Activated T-helper 2 cell treated with anti-CD3 and anti-CD28 coated beads, Interferon-gamma antibody, Interleukin-2, Interleukin-4, amounts not matched to agents 10 μg/mL and 5 μg/mL and 100 μg/mL, durations not matched to agents 14 hours and 24 hours and 36 hours (primary cell): Measurements from ENCODE around the gene DISP3. TPM values are rescaled to one million over a fixed set of nuclear protein-coding genes. Genes with fewer than 3 reads are reported as not detected.

Experiments used
- DNase-seq: peaks from one replicate; pipeline ENCODE4 v3.0.0; 2021; ENCODE audit warnings: low spot score
- H3K27ac Mint-ChIP-seq: one replicate; pipeline ENCODE4 v1.8.0; 2021; ENCODE audit warnings: mixed read lengths
- H3K27me3 Mint-ChIP-seq: one replicate; pipeline ENCODE4 v1.8.0; 2021; ENCODE audit warnings: low read depth, mixed read lengths
- H3K36me3 Mint-ChIP-seq: one replicate; pipeline ENCODE4 v1.8.0; 2021; ENCODE audit warnings: low read depth, mixed read lengths
- H3K4me1 Mint-ChIP-seq: one replicate; pipeline ENCODE4 v1.8.0; 2021; ENCODE audit warnings: low read depth, mixed read lengths
- H3K4me3 Mint-ChIP-seq: one replicate; pipeline ENCODE4 v1.8.0; 2021; ENCODE audit warnings: low read depth, mild to moderate bottlenecking, moderate library complexity, mixed read lengths
- H3K9me3 Mint-ChIP-seq: one replicate; pipeline ENCODE4 v1.8.0; 2021; ENCODE audit warnings: mixed read lengths
- intact Hi-C: fragments of 100-400 bp; cut with micrococcal nuclease; formaldehyde crosslinking; loops from one replicate; pipeline ENCODE4 v1.15.1; 2023
- total RNA-seq: library from RNA; stranded (reverse); gene quantifications from 2 replicates; pipeline ENCODE4 v1.2.3, GENCODE V29; 2022

Gene DISP3
- total RNA-seq, 1 donor from 2014 or later, result 0.23 TPM

DNA sequence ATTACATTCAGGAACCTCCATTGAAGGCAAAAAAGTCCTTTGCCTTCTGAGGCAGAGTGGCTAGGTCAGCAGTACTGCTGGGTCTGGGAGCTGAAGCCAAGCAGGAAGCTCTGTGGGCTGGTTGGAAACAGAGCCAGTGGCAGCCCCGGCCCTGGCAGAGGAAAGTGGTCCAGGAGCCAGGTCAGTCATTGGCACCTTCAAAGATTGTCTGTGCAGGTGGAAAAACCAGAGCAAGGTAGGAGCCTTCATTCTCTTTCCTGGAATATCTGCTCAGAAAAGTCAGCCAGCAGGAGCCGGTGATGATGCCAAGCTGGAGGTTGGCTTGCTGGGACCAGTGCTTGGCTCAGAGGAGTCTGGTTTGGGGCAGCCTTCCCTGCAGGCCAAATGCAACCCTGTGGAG is 12.5 kb upstream of the DISP3 start:
- intact Hi-C loops, result no loop called here
- Mint-ChIP-seq H3K27me3 (no peaks in the 10 kb centered on the region), H3K9me3 (no peaks in the 10 kb centered on the region), H3K36me3 (no peaks in the 10 kb centered on the region), H3K27ac (no peak overlapping the region), H3K4me1 (no peaks in the 10 kb centered on the region), H3K4me3 (no peak overlapping the region)
- DNase-seq, result no peak

DNA sequence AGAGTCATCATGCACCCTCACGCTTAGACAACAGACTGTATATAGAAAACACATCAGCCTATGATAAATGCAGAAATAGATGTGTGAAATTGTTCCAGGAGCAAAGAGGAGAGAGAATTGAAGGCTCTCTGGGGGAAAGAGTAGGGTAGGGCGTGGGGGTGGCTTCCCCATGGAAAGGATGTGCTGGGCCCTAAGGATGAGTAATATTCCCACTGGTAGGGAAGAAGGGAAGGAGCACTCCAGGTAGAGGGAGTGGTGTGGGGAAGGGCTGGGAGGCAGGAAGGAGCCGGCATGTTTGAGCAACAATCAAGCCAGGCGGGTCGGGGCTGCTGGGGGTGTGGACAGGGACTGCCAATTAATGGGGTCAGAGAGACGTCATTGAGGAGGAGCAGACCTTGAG is 10.1 kb upstream of the DISP3 start:
- H3K27ac Mint-ChIP-seq, result no peak overlapping the region
- intact Hi-C loops, result no loop called here
- no peaks in the 10 kb centered on the region for H3K4me1 Mint-ChIP-seq
- H3K27me3 Mint-ChIP-seq, result no peaks in the 10 kb centered on the region
- H3K4me3 Mint-ChIP-seq, result no peak overlapping the region
- DNase-seq, result no peak
- no peaks in the 10 kb centered on the region for H3K36me3 Mint-ChIP-seq
- no peaks in the 10 kb centered on the region for H3K9me3 Mint-ChIP-seq

DNA sequence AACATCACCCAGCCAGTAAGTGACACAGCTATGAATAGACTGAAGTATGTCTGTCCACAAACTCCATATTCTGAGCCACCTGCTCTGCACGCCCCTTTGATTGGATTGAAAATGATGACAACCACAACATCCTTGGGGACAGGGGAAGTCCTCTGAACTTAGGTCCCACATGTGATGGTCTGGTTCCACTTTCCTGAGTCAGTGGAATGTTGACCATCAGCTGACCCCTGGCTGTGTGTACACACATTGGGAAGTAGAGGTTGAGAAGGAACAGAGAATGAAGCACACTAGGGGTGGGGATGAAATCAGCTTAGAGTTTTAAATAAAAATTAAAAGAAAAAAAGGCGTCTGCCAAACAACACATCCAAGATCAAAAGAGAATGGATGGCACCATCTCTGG is 8.0 kb upstream of the DISP3 start:
- Mint-ChIP-seq H3K27me3 (no peaks in the 10 kb centered on the region), H3K9me3 (no peaks in the 10 kb centered on the region), H3K4me1 (no peaks in the 10 kb centered on the region), H3K4me3 (no peak overlapping the region), H3K27ac (no peak overlapping the region), H3K36me3 (no peaks in the 10 kb centered on the region)
- intact Hi-C loops, result no loop called here
- no peak for DNase-seq

DNA sequence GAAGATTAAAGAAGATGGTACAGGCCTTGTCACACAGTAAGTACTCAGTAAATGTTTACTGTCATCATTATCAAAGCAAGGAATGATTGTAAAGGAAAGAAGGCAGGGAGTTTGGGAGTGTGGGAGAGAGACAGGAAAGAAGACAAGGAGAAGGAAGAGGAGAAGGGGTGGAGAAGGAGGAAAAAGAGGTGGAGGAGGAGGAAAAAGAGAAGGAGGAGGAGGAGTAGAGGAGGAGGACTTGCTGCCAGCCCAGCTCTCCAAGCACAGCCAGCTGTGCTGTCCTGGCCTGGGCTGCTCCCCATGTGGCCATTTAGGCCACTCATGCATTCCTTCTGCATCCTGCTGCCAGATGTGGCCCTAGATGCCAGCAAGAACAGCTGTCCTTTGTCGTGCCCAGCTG is 7.5 kb upstream of the DISP3 start:
- H3K27me3 Mint-ChIP-seq, result peaks cover 3% of the 10 kb centered on the region
- intact Hi-C loops, result no loop called here
- H3K27ac Mint-ChIP-seq, result no peak overlapping the region

DNA sequence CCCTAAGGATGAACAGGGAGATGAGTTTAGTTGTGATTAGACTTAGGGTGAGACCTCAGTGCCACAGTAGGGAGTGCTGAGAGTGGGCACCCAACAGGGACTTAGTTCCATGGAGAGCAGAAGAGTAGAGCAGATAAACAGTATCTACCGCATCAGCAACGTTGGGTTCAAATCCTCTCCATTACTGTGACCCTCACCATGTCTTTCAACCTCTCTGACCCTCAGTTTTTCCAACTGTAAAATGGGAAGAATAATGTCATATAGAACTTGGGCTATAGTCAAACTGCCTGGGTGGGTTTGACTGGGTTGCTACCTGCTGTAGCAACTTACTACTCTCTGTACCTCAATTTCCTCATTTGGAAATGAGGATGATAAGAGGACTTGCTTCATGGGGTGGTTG is 6.7 kb upstream of the DISP3 start:
- intact Hi-C loops, result no loop called here
- Mint-ChIP-seq H3K36me3 (no peaks in the 10 kb centered on the region), H3K4me1 (no peaks in the 10 kb centered on the region), H3K27ac (no peak overlapping the region), H3K27me3 (peaks cover 3% of the 10 kb centered on the region), H3K9me3 (no peaks in the 10 kb centered on the region), H3K4me3 (no peak overlapping the region)
- no peak for DNase-seq

More for the DNA sequence above, 7.5 kb upstream of the DISP3 start:
- H3K4me1 Mint-ChIP-seq, result no peaks in the 10 kb centered on the region
- DNase-seq, result no peak
- no peaks in the 10 kb centered on the region for H3K36me3 Mint-ChIP-seq
- H3K4me3 Mint-ChIP-seq, result no peak overlapping the region
- H3K9me3 Mint-ChIP-seq, result no peaks in the 10 kb centered on the region

DNA sequence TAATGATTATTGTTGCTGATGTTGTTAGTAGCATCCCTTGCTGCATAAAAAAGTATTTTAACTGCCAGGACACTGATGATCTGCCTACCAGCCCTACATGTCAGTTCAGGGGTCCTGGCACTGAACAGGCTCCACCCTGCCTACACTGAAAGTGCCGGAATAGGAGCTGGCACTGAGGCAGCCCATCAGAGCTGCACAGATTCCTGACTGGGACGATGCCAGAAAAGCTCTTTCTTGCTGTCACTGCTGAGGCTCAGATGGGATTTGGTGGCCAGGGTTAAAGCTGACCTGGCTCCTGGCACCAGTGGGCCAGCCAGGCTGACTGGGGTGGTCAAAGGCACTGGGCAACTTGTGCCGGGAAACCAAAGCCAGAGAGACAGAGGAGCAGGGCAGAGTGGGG is 6.2 kb upstream of the DISP3 start:
- no peak for DNase-seq
- H3K4me1 Mint-ChIP-seq, result no peaks in the 10 kb centered on the region
- intact Hi-C loops, result no loop called here
- no peak overlapping the region for H3K27ac Mint-ChIP-seq
- no peaks in the 10 kb centered on the region for H3K9me3 Mint-ChIP-seq
- peaks cover 7% of the 10 kb centered on the region for H3K27me3 Mint-ChIP-seq
- no peaks in the 10 kb centered on the region for H3K36me3 Mint-ChIP-seq
- no peak overlapping the region for H3K4me3 Mint-ChIP-seq

DNA sequence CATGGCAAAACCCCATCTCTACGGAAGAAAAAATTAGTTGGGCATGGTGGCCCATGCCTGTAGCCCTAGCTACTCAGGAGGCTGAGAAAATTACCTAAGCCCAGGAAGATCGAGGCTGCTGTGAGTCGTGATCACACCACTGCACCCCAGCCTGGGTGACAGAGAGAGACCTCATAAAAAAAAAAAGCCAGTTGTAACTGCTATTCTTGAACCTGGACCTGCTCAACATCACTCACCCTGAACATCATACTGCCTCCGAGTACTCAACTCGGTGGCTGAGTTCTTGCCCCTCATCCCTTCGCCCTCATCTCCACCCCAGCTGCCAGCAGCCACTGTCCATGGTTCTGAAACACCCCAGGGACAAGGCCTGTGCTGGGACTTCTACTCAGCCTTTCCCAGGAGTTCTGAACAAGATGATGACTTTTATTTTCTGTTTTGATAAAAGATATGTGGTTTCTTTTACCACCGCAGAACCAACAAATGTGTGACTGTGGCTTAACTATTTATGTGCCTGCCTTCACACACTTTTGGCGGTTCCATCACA is 5.4 kb upstream of the DISP3 start:
- H3K4me3 Mint-ChIP-seq, result no peak overlapping the region
- no peaks in the 10 kb centered on the region for H3K4me1 Mint-ChIP-seq
- no peaks in the 10 kb centered on the region for H3K9me3 Mint-ChIP-seq
- peaks cover 8% of the 10 kb centered on the region for H3K27me3 Mint-ChIP-seq
- no peak overlapping the region for H3K27ac Mint-ChIP-seq
- intact Hi-C loops, result no loop called here
- no peaks in the 10 kb centered on the region for H3K36me3 Mint-ChIP-seq
- peak; percentile 14 for DNase-seq

DNA sequence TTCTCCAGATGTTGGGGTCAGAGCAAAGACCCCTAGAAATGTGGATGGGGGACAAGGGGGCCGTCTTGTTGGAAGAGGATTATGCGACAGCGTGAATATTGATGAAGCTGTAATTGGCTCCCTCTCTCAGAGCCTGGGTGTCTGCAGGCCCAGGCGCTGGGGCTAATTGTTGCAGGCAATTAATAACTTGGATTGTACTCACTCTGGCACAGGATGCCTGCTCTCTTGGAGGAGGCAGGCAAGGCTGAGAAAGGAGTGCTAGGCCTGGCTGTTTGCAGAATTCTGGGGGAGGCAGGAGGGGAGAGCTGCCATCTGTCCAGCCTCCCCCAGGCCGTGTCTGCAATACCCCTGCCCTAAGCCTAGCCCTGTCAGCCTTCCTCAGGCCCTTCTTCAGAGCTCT is 4.1 kb upstream of the DISP3 start:
- DNase-seq, result no peak
- no peaks in the 10 kb centered on the region for H3K9me3 Mint-ChIP-seq
- no peaks in the 10 kb centered on the region for H3K4me1 Mint-ChIP-seq
- H3K27me3 Mint-ChIP-seq, result peaks cover 9% of the 10 kb centered on the region
- H3K4me3 Mint-ChIP-seq, result no peak overlapping the region
- H3K36me3 Mint-ChIP-seq, result no peaks in the 10 kb centered on the region
- H3K27ac Mint-ChIP-seq, result no peak overlapping the region
- intact Hi-C loops, result no loop called here

DNA sequence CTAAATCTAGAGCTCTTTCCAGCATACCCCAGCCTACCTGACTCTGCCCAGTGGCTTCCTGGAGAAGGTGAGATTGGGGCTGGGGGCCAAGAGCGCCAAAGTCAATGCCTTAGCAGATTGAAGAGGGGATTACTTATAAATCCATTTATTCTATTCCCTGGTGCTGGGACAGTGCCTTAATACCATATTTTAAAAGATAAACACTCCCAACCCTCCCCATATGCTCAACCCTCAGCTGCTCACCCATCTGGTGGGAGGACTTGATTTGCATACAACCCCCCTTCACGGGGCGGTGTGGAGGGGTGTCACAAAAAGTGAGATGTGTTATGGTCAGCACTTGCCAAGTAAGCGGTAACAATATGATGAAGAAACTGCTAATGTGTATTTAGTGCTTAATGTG is 3.2 kb upstream of the DISP3 start:
- intact Hi-C loops, result no loop called here
- Mint-ChIP-seq H3K9me3 (no peaks in the 10 kb centered on the region), H3K27me3 (peaks cover 17% of the 10 kb centered on the region), H3K27ac (no peak overlapping the region), H3K4me3 (no peak overlapping the region), H3K4me1 (peaks cover 3% of the 10 kb centered on the region), H3K36me3 (no peaks in the 10 kb centered on the region)
- DNase-seq, result no peak

DNA sequence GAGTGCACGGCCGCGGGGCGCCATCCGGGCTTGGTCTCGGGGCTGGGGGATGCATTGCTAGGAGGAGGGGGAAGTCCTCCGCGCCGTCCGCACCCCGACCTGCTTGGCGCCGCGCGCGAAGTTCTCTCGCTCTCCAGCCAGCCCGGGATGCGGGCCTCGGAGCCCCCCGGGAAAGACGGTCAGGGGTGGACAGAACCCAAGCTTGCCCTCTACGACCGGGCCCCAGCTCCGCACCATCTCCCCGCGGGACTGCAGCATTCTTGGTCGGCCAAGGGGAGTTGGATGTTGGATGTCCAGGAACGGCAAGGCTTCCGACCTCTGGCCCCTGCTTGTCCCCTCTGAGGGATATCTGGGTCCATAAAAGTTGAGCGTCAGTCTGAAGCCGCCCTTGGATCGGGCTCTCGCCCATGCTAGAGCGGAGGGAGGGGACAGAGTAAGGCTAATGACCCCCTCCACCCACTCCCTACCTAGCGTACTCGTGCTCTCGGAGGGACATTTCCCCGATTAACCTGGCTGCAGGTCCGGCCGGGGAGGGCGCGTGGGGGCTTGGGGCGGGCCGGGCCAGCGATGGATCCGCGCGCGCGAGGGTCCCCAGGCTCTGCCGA is 522 bp downstream of the DISP3 start:
- no peak overlapping the region for H3K27ac Mint-ChIP-seq
- intact Hi-C loops, result no loop called here
- no peak overlapping the region for H3K4me3 Mint-ChIP-seq
- no peaks in the 10 kb centered on the region for H3K9me3 Mint-ChIP-seq
- peaks cover 3% of the 10 kb centered on the region for H3K4me1 Mint-ChIP-seq
- no peaks in the 10 kb centered on the region for H3K36me3 Mint-ChIP-seq
- DNase-seq, result no peak
- H3K27me3 Mint-ChIP-seq, result peaks cover 25% of the 10 kb centered on the region

DNA sequence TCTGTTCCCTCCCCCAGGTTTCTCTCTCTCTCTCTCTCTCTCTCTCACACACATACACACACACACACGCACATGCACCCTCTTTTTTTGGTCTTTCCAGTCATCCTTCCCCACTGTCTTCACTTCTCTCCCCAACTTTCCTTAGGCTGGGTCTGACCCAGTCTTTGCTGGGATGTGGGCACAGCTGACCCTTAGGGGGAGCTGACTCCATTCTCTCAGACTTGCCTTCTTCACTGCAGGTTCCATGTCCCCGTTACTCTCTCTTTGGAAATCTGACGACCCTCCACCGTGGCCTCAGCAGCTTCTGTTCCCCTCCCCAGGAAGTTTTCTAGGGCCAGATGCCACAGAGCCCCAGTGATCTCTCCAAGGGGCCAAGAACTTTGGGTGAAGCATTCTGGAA is 2.1 kb downstream of the DISP3 start:
- no peak overlapping the region for H3K27ac Mint-ChIP-seq
- no peak for DNase-seq
- intact Hi-C loops, result no loop called here
- peak overlapping the region; percentile 27 for H3K4me3 Mint-ChIP-seq
- no peaks in the 10 kb centered on the region for H3K9me3 Mint-ChIP-seq
- no peaks in the 10 kb centered on the region for H3K36me3 Mint-ChIP-seq
- H3K27me3 Mint-ChIP-seq, result peaks cover 27% of the 10 kb centered on the region
- H3K4me1 Mint-ChIP-seq, result peaks cover 3% of the 10 kb centered on the region

DNA sequence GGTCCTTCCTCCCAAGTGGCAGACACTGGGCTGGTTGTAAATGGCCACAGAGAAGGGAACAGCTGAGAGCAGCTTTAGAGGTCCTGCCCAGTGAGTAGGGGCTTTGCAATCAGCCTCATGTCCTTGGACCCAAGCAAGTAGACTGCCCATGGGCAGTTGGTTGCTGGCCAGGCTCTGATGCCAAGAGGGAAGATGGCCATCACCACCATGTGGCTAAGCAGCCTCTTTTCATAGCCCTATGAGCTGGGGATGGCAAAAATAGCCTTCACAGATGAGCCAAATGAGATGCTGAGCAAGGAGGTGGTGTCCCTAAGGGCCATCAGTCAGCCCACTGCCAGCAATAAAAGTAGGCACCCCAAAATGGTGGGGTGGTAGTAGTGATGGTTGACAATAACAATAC is 3.2 kb downstream of the DISP3 start:
- H3K27ac Mint-ChIP-seq, result no peak overlapping the region
- no peaks in the 10 kb centered on the region for H3K36me3 Mint-ChIP-seq
- peaks cover 25% of the 10 kb centered on the region for H3K27me3 Mint-ChIP-seq
- no peaks in the 10 kb centered on the region for H3K9me3 Mint-ChIP-seq
- peaks cover 3% of the 10 kb centered on the region for H3K4me1 Mint-ChIP-seq
- no peak overlapping the region for H3K4me3 Mint-ChIP-seq
- intact Hi-C loops, result no loop called here
- DNase-seq, result no peak

DNA sequence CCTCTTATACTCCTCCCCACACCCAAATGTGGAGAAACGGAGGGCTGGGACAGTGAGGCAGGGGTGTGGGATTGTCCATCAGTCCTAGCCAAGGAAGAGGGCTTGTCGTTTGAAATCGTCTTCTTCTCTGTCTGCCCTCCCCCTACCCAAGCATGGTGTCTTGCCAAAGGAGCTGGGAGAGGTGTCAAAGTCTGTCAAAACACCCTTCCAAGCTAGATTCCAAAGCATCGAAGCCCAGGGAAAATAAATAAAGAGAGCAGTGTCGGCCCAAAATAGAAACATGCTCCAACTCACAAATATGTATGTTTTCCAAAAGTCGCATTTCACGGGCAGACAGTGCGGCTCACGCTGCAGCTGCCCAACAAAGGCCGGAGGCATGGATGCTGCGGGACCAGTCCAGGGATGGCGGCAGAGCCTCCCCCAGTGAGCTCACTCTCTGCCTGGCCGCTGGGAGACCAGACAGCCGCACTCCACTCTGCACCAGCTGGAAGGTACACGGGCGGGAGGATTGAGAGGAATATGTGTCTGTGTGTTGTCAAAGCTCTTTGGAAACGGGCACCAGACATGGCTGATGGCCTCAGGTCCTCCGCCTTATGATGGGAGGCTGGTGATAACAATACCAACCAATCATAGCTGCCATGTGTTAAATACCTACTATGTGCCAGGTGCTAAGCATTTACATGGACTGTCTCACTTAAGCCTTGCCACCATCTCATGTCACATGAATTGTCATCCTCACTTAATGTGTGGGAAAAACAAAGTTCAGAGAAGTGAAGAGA is 3.9 kb downstream of the DISP3 start:
- H3K4me1 Mint-ChIP-seq, result peaks cover 3% of the 10 kb centered on the region
- H3K4me3 Mint-ChIP-seq, result no peak overlapping the region
- no peak for DNase-seq
- peaks cover 20% of the 10 kb centered on the region for H3K27me3 Mint-ChIP-seq
- no peaks in the 10 kb centered on the region for H3K9me3 Mint-ChIP-seq
- no peak overlapping the region for H3K27ac Mint-ChIP-seq
- no peaks in the 10 kb centered on the region for H3K36me3 Mint-ChIP-seq
- intact Hi-C loops, result no loop called here
